Renal cortex interstitium (tissue), 15 donors: ENCODE results near the gene SLC25A17. TPM values are rescaled to one million over a fixed set of nuclear protein-coding genes. Genes with fewer than 3 reads are reported as not detected.
"Not testable (repeated sequence)": the region's sequence is repeated elsewhere in the genome, so short reads cannot be mapped to it uniquely, and the experiment has no call there.

Experiments
- DNase-seq, 11 donors: peaks; one replicate each; pipeline ENCODE4 v3.0.0-alpha.2; 2013; ENCODE audit warnings: low read depth in 9 of 11, low spot score in 4 of 11; ENCODE audit errors: extremely low read depth in 1 of 11
- long read RNA-seq, 16 experiments: transcript quantifications; one replicate each; lab custom pipeline, GENCODE V29; 2026
- polyA plus RNA-seq, 3 donors: library from polyadenylated mRNA; unstranded; fragments of 120-200 nt; gene quantifications; one replicate each; pipeline ENCODE4 v1.2.1, GENCODE V29; 2013; ENCODE audit not compliant: insufficient read length in 3 of 3

Gene SLC25A17
- polyA plus RNA-seq: 10 to 100 TPM; 34.3 to 42.1 (median 34.7) TPM
- long read RNA-seq, donor 1, transcript SLC25A17-210 (9 exons, 2,262 nt): major isoform, 7 of 7 reads
- long read RNA-seq, donor 1, partial matches to known transcripts: 0 of 7 reads
- long read RNA-seq, donor 1, other reads (novel, unspliced or antisense): 0 of 7 reads
- long read RNA-seq, donor 2, transcript SLC25A17-210 (9 exons, 2,262 nt): major isoform, 7 of 7 reads
- long read RNA-seq, donor 2, partial matches to known transcripts: 0 of 7 reads
- long read RNA-seq, donor 2, other reads (novel, unspliced or antisense): 0 of 7 reads
- long read RNA-seq, donor 3, transcript SLC25A17-210 (9 exons, 2,262 nt): major isoform, 6 of 6 reads
- long read RNA-seq, donor 3, partial matches to known transcripts: 0 of 6 reads
- long read RNA-seq, donor 3, other reads (novel, unspliced or antisense): 0 of 6 reads
- long read RNA-seq, donor 4, transcript SLC25A17-210 (9 exons, 2,262 nt): major isoform, 8 of 8 reads
- long read RNA-seq, donor 4, partial matches to known transcripts: 0 of 8 reads
- long read RNA-seq, donor 4, other reads (novel, unspliced or antisense): 0 of 8 reads
- long read RNA-seq, donor 5, transcript SLC25A17-210 (9 exons, 2,262 nt): major isoform, 13 of 16 reads
- long read RNA-seq, donor 5, partial matches to known transcripts: 0 of 16 reads
- long read RNA-seq, donor 5, other reads (novel, unspliced or antisense): 0 of 16 reads
- long read RNA-seq, donor 6, partial matches to known transcripts: 0 of 2 reads
- long read RNA-seq, donor 6, other reads (novel, unspliced or antisense): 0 of 2 reads
- long read RNA-seq, donor 7, transcript SLC25A17-210 (9 exons, 2,262 nt): major isoform, 5 of 7 reads
- long read RNA-seq, donor 7, partial matches to known transcripts: 0 of 7 reads
- long read RNA-seq, donor 7, other reads (novel, unspliced or antisense): 0 of 7 reads
- long read RNA-seq, donor 8, transcript SLC25A17-210 (9 exons, 2,262 nt): major isoform, 14 of 14 reads
- long read RNA-seq, donor 8, partial matches to known transcripts: 0 of 14 reads
- long read RNA-seq, donor 8, other reads (novel, unspliced or antisense): 0 of 14 reads
- long read RNA-seq, donor 9, transcript SLC25A17-210 (9 exons, 2,262 nt): major isoform, 9 of 10 reads
- long read RNA-seq, donor 9, partial matches to known transcripts: 0 of 10 reads
- long read RNA-seq, donor 9, other reads (novel, unspliced or antisense): 0 of 10 reads
- long read RNA-seq, donor 10, transcript SLC25A17-210 (9 exons, 2,262 nt): major isoform, 6 of 7 reads
- long read RNA-seq, donor 10, partial matches to known transcripts: 0 of 7 reads
- long read RNA-seq, donor 10, other reads (novel, unspliced or antisense): 0 of 7 reads
- long read RNA-seq, donor 11, transcript SLC25A17-210 (9 exons, 2,262 nt): major isoform, 6 of 6 reads
- long read RNA-seq, donor 11, partial matches to known transcripts: 0 of 6 reads
- long read RNA-seq, donor 11, other reads (novel, unspliced or antisense): 0 of 6 reads
- long read RNA-seq, donor 12, partial matches to known transcripts: 0 of 2 reads
- long read RNA-seq, donor 12, other reads (novel, unspliced or antisense): 0 of 2 reads
- long read RNA-seq, donor 13, transcript SLC25A17-210 (9 exons, 2,262 nt): major isoform, 9 of 10 reads
- long read RNA-seq, donor 13, partial matches to known transcripts: 0 of 10 reads
- long read RNA-seq, donor 13, other reads (novel, unspliced or antisense): 0 of 10 reads
- long read RNA-seq, donor 14, transcript SLC25A17-210 (9 exons, 2,262 nt): major isoform, 8 of 10 reads
- long read RNA-seq, donor 14, partial matches to known transcripts: 0 of 10 reads
- long read RNA-seq, donor 14, other reads (novel, unspliced or antisense): 0 of 10 reads
- long read RNA-seq, donor 15, partial matches to known transcripts: 0 of 3 reads
- long read RNA-seq, donor 15, other reads (novel, unspliced or antisense): 0 of 3 reads
- long read RNA-seq, donor 16, transcript SLC25A17-210 (9 exons, 2,262 nt): major isoform, 19 of 23 reads
- long read RNA-seq, donor 16, partial matches to known transcripts: 0 of 23 reads
- long read RNA-seq, donor 16, other reads (novel, unspliced or antisense): 0 of 23 reads

GRCh38 chr22:40818747-40819598 lies at the start of gene SLC25A17:
SLC25A17 (minus strand) TSS chr22:40819346; CDS start chr22:40819248, 98 bp downstream.
- peak; percentile 47 to 87 (median 76) for DNase-seq

DNA sequence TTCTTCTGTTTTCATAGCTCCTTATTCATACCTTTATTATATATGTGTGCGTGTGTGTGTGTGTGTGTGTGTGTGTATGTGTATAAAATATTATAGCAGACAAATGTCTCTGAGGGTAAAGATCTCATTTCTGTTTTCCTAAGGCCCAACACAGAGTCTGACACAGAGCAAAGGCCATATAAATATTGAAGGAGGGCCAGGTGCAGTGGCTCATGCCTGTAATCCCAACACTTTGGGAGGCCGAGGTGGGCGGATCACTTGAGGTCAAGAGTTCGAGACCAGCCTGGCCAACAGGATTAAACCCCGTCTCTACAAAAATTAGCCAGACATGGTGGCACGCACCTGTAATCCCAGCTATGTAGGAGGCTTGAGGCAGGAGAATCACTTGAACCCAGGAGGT lies 49.2 kb upstream of the SLC25A17 start:
- DNase-seq: not testable (repeated sequence)

- DNase-seq: no peak
Measured at GRCh38 chr22:40867109-40867508, 48.0 kb upstream of the SLC25A17 start.

DNA sequence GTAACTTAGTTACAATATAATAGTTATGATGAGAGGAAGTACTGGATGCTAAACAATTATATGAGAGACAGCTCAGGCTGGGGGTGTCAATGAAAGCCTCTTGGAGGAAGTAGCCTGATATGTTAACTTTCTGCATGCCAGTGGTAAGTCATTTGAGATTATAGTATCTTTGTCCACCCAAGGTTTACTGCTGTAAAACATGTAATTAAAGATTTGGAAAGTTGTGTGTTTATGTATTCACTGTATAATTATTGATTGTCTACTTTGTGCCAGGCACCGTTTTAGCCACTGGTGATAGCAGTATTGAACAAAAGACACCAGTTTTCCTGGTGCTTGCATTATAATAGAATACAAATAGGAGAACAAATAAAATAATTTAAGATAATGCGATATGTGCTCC lies 43.4 kb upstream of the SLC25A17 start:
- no peak for DNase-seq

DNA sequence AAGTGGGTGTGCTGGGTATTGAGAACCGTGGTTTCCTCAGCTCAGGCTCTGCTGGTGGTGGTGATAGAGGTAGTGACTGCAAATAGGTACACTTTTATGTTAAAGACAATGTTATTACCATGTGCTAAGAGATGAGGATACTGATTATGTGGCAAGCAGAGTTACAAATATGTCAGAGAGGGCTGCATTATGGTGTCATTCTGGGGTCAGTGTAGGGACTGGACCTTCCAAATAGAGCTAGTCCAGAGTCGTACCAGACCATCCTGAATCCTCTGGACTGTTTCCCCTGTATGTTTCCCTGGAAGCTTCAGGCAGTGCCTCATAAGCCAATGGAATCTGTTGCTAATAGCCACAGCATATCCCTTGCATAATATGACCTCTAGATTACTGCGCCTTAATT lies 42.9 kb upstream of the SLC25A17 start, which contains the start of gene DNAJB7:
TSS of gene DNAJB7 (minus strand) at position 101 of the 400 bp plus-strand sequence. CDS start 119 bp downstream, outside the sequence.
- DNase-seq: no peak

DNA sequence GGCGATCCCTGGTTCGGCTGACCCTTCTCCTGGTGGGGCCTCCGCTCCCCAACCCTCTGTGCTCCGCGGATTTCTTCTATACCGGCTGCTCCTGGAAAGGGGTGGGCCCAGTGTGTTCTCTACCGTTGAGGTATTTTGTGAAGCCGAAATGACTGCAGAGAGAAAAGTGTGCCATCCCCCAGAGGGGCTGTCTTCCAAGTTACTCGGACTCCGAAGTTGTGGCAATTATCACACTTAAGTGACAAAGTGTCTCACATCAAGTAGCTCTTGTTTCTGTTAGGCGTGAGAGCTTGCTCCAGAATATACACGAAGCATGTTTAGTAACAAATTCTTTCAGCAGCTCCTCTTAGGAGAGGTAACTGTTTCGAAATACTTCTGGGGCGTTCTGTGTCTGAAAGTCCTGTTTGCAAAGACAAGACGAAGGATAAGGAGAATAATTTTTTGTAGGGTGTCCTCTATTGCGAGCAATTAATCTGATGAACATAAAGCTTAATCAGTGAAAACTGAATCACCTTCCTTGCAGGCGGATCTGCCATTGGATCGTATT lies 38.2 kb upstream of the SLC25A17 start:
- DNase-seq: no peak

GRCh38 chr22:40856513-40857308 lies 37.6 kb upstream of the SLC25A17 start, which contains the start of the genes ST13 and XPNPEP3:
ST13 (minus strand) TSS chr22:40856639; CDS start chr22:40856540, 99 bp downstream.
XPNPEP3 (plus strand) TSS chr22:40857148; CDS start chr22:40857182, 34 bp downstream.
- peak; percentile 90 to 97 (median 96) for DNase-seq

GRCh38 chr22:40855979-40856512 lies 36.9 kb upstream of the SLC25A17 start:
- DNase-seq: peak in 5 of 11 donors; percentile 14 to 27 (median 21)

- DNase-seq: no peak
Measured at GRCh38 chr22:40855071-40855978, 36.2 kb upstream of the SLC25A17 start.

DNA sequence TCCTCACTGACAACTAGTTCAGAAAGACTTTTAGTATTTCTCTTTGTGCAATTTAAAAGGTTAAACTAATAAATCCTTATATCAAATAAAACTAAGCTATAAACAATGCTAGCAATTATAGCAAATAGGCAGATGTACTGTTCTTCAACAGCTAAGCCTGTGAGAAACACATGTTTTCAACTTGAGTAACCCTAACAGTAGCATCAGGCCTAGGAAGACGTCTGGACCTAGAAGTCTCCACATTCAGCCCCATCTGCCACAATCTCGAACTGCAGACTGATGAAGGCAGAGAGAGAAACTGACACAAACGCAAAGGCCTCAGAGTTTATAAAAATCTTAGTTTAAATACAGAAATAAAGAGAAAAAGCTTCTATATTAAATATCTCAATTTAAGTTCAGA lies 34.8 kb upstream of the SLC25A17 start:
- DNase-seq: no peak

- no peak for DNase-seq
Measured at GRCh38 chr22:40853333-40853732, 34.2 kb upstream of the SLC25A17 start.

DNA sequence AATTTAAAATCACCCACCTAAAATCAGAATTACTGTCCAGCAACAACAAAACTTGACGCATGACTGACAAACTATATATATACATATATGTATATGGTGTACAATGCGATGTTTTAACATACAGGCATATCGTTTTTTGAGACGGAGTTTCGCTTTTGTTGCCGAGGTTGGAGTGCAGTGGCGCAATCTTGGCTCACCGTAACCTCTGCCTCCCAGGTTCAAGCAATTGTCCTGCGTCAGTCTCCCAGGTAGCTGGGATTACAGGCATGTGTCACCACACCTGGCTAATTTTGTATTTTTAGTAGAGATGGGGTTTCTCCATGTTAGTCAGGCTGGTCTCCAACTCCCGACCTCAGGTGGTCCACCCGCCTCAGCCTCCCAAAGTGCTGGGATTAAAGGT lies 26.7 kb upstream of the SLC25A17 start:
- DNase-seq: not testable (repeated sequence)

- DNase-seq: no peak
Measured at GRCh38 chr22:40844951-40845350, 25.8 kb upstream of the SLC25A17 start.

DNA sequence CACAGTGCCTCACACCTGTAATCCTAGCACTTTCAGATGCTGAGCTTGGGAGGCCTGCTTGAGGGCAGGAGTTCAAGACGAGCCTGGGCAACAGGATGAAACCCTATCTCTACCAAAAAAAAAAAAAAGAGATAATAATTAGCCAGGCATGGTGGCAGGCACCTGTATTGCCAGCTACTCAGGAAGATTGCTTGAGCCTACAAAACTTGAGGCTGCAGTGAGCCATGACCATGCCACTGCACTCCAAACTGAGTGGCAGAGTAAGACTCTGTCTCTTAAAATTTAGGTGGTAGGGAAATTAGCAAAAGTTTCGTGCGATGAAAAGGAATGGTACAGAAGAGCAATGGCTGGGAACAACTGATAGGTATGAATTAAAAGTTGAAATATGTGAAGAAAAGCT lies 19.3 kb upstream of the SLC25A17 start:
- no peak for DNase-seq
